GM18507 (cell line): ENCODE results near the gene SLC39A11.
"Not testable (repeated sequence)": the region's sequence is repeated elsewhere in the genome, so short reads cannot be mapped to it uniquely, and the experiment has no call there.

ENCODE experiments used
- DNase-seq: peaks from one replicate; pipeline ENCODE4 v3.0.0; 2011; ENCODE audit warnings: low read depth; ENCODE audit not compliant: insufficient read length; ENCODE audit errors: extremely low spot score
- FAIRE-seq: peaks from 2 replicates; lab custom pipeline; 2011; peaks lifted over from hg19 to GRCh38; lab: Jason Lieb, UNC

Gene SLC39A11

GRCh38 chr17:72903522-72903921, 189.0 kb downstream of the SLC39A11 start:
- DNase-seq (no peak), FAIRE-seq (no peak)

GRCh38 chr17:72901657-72902056, 190.8 kb downstream of the SLC39A11 start:
- no peak for FAIRE-seq
- no peak for DNase-seq

- DNase-seq (no peak), FAIRE-seq (no peak)
These were observed 191.4 kb downstream of the SLC39A11 start for GRCh38 chr17:72901083-72901482.

- no peak for FAIRE-seq
- no peak for DNase-seq
These were observed 191.9 kb downstream of the SLC39A11 start for GRCh38 chr17:72900654-72900971.

GRCh38 chr17:72898725-72899124, 193.8 kb downstream of the SLC39A11 start:
- no peak for DNase-seq
- no peak for FAIRE-seq

GRCh38 chr17:72896288-72896687, 196.2 kb downstream of the SLC39A11 start:
- DNase-seq, FAIRE-seq: not testable (repeated sequence)

GRCh38 chr17:72891627-72892026, 200.9 kb downstream of the SLC39A11 start:
- FAIRE-seq, result no peak
- DNase-seq, result no peak

- FAIRE-seq (no peak), DNase-seq (no peak)
These were observed 201.8 kb downstream of the SLC39A11 start for GRCh38 chr17:72890711-72891110.

GRCh38 chr17:72887917-72888316, 204.6 kb downstream of the SLC39A11 start:
- DNase-seq (no peak), FAIRE-seq (no peak)

- FAIRE-seq, result no peak
- no peak for DNase-seq
These were observed 205.2 kb downstream of the SLC39A11 start for GRCh38 chr17:72887322-72887721.

GRCh38 chr17:72886622-72887021, 205.9 kb downstream of the SLC39A11 start:
- DNase-seq (no peak), FAIRE-seq (no peak)

- FAIRE-seq (no peak), DNase-seq (no peak)
These were observed 208.4 kb downstream of the SLC39A11 start for GRCh38 chr17:72884066-72884465.

- FAIRE-seq (no peak), DNase-seq (no peak)
These were observed 209.1 kb downstream of the SLC39A11 start for GRCh38 chr17:72883351-72883750.

GRCh38 chr17:72882426-72882825, 210.1 kb downstream of the SLC39A11 start:
- FAIRE-seq (no peak), DNase-seq (no peak)

- DNase-seq (no peak), FAIRE-seq (no peak)
These were observed 212.6 kb downstream of the SLC39A11 start for GRCh38 chr17:72879877-72880276.

GRCh38 chr17:72878975-72879660, 213.4 kb downstream of the SLC39A11 start:
- no peak for DNase-seq
- FAIRE-seq, result no peak

- FAIRE-seq, result no peak
- no peak for DNase-seq
These were observed 215.1 kb downstream of the SLC39A11 start for GRCh38 chr17:72877348-72877747.

- DNase-seq, result no peak
These were observed 216.1 kb downstream of the SLC39A11 start for GRCh38 chr17:72876413-72876812.

GRCh38 chr17:72875361-72875760, 217.1 kb downstream of the SLC39A11 start:
- no peak for DNase-seq
- FAIRE-seq, result no peak

More at GRCh38 chr17:72876413-72876812, 216.1 kb downstream of the SLC39A11 start:
- FAIRE-seq, result no peak

- no peak for FAIRE-seq
- DNase-seq, result no peak
These were observed 220.1 kb downstream of the SLC39A11 start for GRCh38 chr17:72872396-72872795.

- DNase-seq, result no peak
- FAIRE-seq, result no peak
These were observed 222.0 kb downstream of the SLC39A11 start for GRCh38 chr17:72870367-72870985.
